Omental fat pad (tissue), 4 donors: ENCODE results near the gene CALHM1. TPM values are rescaled to one million over a fixed set of nuclear protein-coding genes. Genes with fewer than 3 reads are reported as not detected.

Experiments used
- ATAC-seq: fragments of 150-250 bp; one replicate; pipeline ENCODE4 v1.9.1; 2016; ENCODE audit warnings: mild to moderate bottlenecking, moderate library complexity; ENCODE audit not compliant: low FRiP score
- DNase-seq: peaks from one replicate; pipeline ENCODE4 v3.0.0-alpha.2; 2019; ENCODE audit warnings: low spot score
- CTCF ChIP-seq, 3 donors: fragments of 450-650 bp; IDR thresholded peaks; one replicate each; pipeline ENCODE4 v1.5.1; 2016 to 2017; ENCODE audit warnings: antibody characterized with exemption in 3 of 3, mild to moderate bottlenecking in 3 of 3, moderate library complexity in 2 of 3
- total RNA-seq, 4 donors: library from RNA; depleted of rRNA; stranded (reverse); fragments of >200 nt; gene quantifications; one replicate each; pipeline ENCODE4 v1.1.0, GENCODE V29; 2016

The CALHM1 gene
- total RNA-seq, 4 donors from 2014 or later, result not detected

- ATAC-seq, result no peak
- peak; percentile 5 for DNase-seq
- no peak for TF ChIP-seq CTCF (IDR thresholded peaks at IDR 0.05)
Observed at GRCh38 chr10:103501186-103501585, 42.5 kb upstream of the CALHM1 start.

- no peak for TF ChIP-seq CTCF (IDR thresholded peaks at IDR 0.05)
- ATAC-seq (no peak), DNase-seq (no peak)
Observed at GRCh38 chr10:103500481-103500880, 41.8 kb upstream of the CALHM1 start.

- TF ChIP-seq CTCF (IDR thresholded peaks at IDR 0.05), result no peak
- ATAC-seq (no peak), DNase-seq (no peak)
Observed at GRCh38 chr10:103499881-103500280, 41.2 kb upstream of the CALHM1 start.

- no peak for ATAC-seq
- DNase-seq, result no peak
- no peak for TF ChIP-seq CTCF (IDR thresholded peaks at IDR 0.05)
Observed at GRCh38 chr10:103498936-103499638, 40.4 kb upstream of the CALHM1 start.

- ATAC-seq (no peak), DNase-seq (no peak)
Observed at GRCh38 chr10:103497161-103497915, 38.6 kb upstream of the CALHM1 start.

GRCh38 chr10:103495321-103495720 lies 36.6 kb upstream of the CALHM1 start:
- no peak for DNase-seq
- ATAC-seq, result no peak
- no peak for TF ChIP-seq CTCF (IDR thresholded peaks at IDR 0.05)

More at GRCh38 chr10:103497161-103497915, 38.6 kb upstream of the CALHM1 start:
- TF ChIP-seq CTCF (IDR thresholded peaks at IDR 0.05), result no peak
